Measurements from ENCODE around the gene TBR1. TPM values are rescaled to one million over a fixed set of nuclear protein-coding genes. Genes with fewer than 3 reads are reported as not detected.

TBR1 gene
- total and polyA plus RNA-seq, 2 experiments from 2014 or later = 0.48 TPM; not detected in 1

- Histone ChIP-seq H3K27ac (no peak overlapping the region), H3K4me1 (ENCODE audit: low read depth) (peaks cover 21% of the 10 kb centered on the region)
- TF ChIP-seq, protein P1, sequence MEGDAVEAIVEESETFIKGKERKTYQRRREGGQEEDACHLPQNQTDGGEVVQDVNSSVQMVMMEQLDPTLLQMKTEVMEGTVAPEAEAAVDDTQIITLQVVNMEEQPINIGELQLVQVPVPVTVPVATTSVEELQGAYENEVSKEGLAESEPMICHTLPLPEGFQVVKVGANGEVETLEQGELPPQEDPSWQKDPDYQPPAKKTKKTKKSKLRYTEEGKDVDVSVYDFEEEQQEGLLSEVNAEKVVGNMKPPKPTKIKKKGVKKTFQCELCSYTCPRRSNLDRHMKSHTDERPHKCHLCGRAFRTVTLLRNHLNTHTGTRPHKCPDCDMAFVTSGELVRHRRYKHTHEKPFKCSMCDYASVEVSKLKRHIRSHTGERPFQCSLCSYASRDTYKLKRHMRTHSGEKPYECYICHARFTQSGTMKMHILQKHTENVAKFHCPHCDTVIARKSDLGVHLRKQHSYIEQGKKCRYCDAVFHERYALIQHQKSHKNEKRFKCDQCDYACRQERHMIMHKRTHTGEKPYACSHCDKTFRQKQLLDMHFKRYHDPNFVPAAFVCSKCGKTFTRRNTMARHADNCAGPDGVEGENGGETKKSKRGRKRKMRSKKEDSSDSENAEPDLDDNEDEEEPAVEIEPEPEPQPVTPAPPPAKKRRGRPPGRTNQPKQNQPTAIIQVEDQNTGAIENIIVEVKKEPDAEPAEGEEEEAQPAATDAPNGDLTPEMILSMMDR (IDR thresholded peaks at IDR 0.05; ENCODE audit: low read depth, low read length) = no peak
These were observed 2.9 kb downstream of the TBR1 start for GRCh38 chr2:161418715-161419637.

DNA sequence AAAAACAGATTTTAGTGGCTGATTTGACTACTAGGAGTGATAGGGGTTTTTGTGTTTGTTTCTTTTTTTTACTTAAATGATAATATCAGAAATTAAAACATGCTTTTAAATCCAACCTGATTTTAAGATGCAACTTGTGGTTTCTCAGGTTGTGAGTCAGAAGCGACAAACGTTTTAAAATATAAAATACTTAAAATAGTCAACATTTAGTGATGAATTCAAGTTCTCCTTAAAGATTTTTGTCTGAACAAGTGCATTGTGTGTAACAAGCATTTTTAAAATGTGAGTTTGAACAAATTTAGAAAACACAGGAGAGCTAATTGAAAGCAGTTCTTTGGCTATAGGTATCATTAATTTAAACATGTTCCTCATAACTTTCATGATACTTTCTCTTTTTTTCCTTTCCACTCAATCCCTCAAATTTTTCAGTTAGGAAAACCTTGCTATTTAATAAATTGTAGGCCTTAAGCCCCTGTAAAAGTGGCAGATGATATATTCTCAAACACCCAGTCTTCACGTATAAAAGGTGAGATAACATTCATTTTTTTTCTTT is 3.6 kb downstream of the TBR1 start:
- peaks cover 18% of the 10 kb centered on the region for H3K4me1 ChIP-seq (ENCODE audit: low read depth)
- H3K36me3 ChIP-seq = no peaks in the 10 kb centered on the region
- peaks cover 100% of the 10 kb centered on the region for H3K27me3 ChIP-seq
- DNase-seq (ENCODE audit: low read depth in 1 of 2, low spot score in 1 of 2) = no peak
- H3K9me3 ChIP-seq (ENCODE audit: low read depth) = no peaks in the 10 kb centered on the region
- H3K4me3 ChIP-seq = no peak overlapping the region
- TF ChIP-seq, protein P1 (IDR thresholded peaks at IDR 0.05; ENCODE audit: low read depth, low read length) = no peak
- no peak overlapping the region for H3K27ac ChIP-seq

More at GRCh38 chr2:161418715-161419637, 2.9 kb downstream of the TBR1 start:
- H3K9me3 ChIP-seq (ENCODE audit: low read depth) = no peaks in the 10 kb centered on the region
- no peaks in the 10 kb centered on the region for H3K36me3 ChIP-seq
- peaks cover 100% of the 10 kb centered on the region for H3K27me3 ChIP-seq
- DNase-seq (ENCODE audit: low read depth in 1 of 2, low spot score in 1 of 2) = peak; percentile 18 to 52
- H3K4me3 ChIP-seq = peak overlapping the region; percentile 34

DNA sequence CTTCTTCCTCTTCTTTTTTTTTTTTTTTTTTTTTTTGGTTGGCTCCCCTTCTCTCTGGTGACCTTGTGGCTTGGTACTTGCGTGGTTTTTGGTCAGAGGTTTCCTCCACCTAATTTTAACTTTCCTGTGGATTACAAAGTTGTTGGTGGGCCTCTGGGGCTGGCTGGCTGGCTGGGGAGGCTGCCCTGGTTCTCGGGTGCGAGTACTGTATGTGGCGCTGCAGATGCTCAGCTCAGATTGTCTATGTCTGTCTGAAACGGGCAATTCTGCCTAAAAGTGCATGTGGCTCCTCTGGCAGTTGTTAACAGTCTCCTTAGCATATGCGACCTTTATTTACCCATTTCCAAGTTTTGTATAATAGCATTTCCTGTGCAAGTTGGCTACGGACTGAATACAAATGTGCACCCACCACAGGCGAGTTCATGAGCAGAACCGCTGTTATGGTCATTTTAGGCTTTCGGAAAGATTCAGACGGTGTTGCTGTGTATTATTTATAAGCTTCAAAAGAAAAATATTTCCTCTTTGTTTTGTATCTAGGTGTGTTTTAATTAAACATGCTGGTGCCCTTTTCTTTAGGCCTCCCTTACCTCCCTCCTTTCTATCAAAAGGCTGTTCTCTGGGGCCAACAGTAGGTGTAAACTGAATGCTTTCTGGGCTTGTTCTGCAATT is 4.4 kb downstream of the TBR1 start:
- H3K9me3 ChIP-seq (ENCODE audit: low read depth) = no peaks in the 10 kb centered on the region
- no peak overlapping the region for H3K27ac ChIP-seq
- DNase-seq (ENCODE audit: low read depth in 1 of 2, low spot score in 1 of 2) = no peak
- H3K36me3 ChIP-seq = no peaks in the 10 kb centered on the region
- H3K4me1 ChIP-seq (ENCODE audit: low read depth) = peaks cover 14% of the 10 kb centered on the region
- peaks cover 100% of the 10 kb centered on the region for H3K27me3 ChIP-seq
- TF ChIP-seq, protein P1 (IDR thresholded peaks at IDR 0.05; ENCODE audit: low read depth, low read length) = no peak
- H3K4me3 ChIP-seq = no peak overlapping the region

- no peaks in the 10 kb centered on the region for H3K36me3 ChIP-seq
- H3K4me3 ChIP-seq = no peak overlapping the region
- no peaks in the 10 kb centered on the region for H3K9me3 ChIP-seq (ENCODE audit: low read depth)
- TF ChIP-seq, protein P1 (IDR thresholded peaks at IDR 0.05; ENCODE audit: low read depth, low read length) = no peak
- no peak overlapping the region for H3K27ac ChIP-seq
- peaks cover 100% of the 10 kb centered on the region for H3K27me3 ChIP-seq
- DNase-seq (ENCODE audit: low read depth in 1 of 2, low spot score in 1 of 2) = no peak
- peaks cover 11% of the 10 kb centered on the region for H3K4me1 ChIP-seq (ENCODE audit: low read depth)
These were observed 5.6 kb downstream of the TBR1 start for GRCh38 chr2:161421686-161422085.

DNA sequence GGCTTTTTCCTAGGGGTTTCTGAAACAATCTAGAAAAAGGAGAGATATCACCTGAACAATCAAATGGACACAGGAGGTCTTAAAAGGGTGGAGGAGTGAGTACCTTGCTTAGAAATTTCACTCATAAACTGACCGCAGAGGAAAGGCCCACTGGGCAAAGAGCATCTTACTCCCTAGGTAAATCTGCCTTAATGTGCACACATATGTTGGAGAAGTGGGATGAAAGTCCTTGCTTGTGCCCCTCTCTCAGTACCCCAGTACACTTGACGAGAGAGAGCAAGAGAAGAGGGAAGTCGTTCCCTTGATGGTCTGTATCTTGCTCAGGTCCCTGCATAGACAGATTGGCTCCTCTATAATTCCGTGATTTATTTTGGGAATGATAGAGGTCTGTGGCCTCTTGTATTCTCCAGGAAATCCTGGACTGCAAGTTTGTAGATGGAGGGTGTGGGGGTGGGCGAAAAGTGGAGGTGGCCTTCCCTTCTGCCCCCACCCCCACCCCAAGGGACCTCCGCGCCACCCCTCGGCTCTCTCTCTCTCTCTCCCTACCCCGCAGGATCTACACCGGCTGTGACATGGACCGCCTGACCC is 6.8 kb downstream of the TBR1 start:
- DNase-seq (ENCODE audit: low read depth in 1 of 2, low spot score in 1 of 2) = no peak
- Histone ChIP-seq H3K36me3 (no peaks in the 10 kb centered on the region), H3K27ac (no peak overlapping the region), H3K9me3 (ENCODE audit: low read depth) (no peaks in the 10 kb centered on the region), H3K4me1 (ENCODE audit: low read depth) (peaks cover 4% of the 10 kb centered on the region), H3K4me3 (peak overlapping the region; percentile 31), H3K27me3 (peaks cover 100% of the 10 kb centered on the region)
- TF ChIP-seq, protein P1 (IDR thresholded peaks at IDR 0.05; ENCODE audit: low read depth, low read length) = no peak

Measured in cardiac muscle cell (in vitro differentiated cells and primary cell).